GM12875 (cell line): Measurements from ENCODE around the gene YDJC.

ENCODE experiments used
- H3K4me3 ChIP-seq: one replicate; pipeline ENCODE4 v1.5.1; 2011; ENCODE audit warnings: low read depth, low read length, control low read depth
- TF ChIP-seq, protein P1 (sequence below): IDR thresholded peaks from 2 replicates; pipeline ENCODE4 v1.5.1; 2011; ENCODE audit warnings: low read depth, mild to moderate bottlenecking, control low read depth, inconsistent platforms, low read length, moderate library complexity, borderline replicate concordance; ENCODE audit not compliant: insufficient read depth

The YDJC gene

DNA sequence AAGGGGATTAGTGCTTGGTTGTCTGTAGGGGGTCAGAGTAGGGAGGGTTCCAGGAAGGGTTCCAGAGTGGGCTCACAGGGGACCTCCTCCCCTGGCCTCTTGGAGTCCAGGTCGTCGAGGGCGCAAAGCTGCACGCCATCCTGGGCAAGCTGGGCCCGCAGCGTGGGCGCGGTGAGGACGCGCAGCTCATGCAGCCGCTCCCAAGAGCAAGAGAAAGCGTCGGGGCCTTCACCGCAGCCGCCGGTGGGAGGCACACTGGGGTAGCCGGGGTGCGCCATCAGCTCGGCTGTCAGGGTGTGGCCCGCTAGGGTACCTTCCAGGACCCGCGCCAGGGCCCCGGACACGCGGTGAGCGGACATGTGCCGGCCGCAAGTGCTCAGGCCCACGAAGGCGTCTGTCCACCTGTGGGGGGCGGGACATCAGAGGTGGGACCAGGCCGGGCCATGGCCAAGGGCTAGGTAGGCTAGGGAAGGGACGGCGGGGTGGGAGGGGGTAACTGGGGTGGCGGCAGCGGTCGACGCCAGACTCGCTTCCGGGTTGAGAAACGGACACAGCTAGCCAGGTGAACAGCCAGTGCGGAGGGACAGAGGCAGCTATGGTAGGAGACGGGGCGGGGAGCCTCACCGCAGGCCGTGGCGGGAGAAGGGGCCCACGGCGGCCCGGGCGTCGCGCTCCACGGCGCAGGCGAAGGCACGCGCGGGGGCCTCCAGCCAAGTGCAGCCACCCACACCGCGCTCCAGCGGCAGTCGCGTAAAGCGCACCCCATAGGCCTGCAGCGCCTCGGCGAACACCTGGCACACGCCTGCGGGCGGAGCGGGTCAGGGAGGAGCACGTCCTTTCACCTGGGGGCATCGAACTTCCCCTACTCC is 1.2 kb downstream of the YDJC start:
- TF ChIP-seq, protein P1, sequence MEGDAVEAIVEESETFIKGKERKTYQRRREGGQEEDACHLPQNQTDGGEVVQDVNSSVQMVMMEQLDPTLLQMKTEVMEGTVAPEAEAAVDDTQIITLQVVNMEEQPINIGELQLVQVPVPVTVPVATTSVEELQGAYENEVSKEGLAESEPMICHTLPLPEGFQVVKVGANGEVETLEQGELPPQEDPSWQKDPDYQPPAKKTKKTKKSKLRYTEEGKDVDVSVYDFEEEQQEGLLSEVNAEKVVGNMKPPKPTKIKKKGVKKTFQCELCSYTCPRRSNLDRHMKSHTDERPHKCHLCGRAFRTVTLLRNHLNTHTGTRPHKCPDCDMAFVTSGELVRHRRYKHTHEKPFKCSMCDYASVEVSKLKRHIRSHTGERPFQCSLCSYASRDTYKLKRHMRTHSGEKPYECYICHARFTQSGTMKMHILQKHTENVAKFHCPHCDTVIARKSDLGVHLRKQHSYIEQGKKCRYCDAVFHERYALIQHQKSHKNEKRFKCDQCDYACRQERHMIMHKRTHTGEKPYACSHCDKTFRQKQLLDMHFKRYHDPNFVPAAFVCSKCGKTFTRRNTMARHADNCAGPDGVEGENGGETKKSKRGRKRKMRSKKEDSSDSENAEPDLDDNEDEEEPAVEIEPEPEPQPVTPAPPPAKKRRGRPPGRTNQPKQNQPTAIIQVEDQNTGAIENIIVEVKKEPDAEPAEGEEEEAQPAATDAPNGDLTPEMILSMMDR: no peak
- H3K4me3 ChIP-seq: peak overlapping the region; percentile 96

DNA sequence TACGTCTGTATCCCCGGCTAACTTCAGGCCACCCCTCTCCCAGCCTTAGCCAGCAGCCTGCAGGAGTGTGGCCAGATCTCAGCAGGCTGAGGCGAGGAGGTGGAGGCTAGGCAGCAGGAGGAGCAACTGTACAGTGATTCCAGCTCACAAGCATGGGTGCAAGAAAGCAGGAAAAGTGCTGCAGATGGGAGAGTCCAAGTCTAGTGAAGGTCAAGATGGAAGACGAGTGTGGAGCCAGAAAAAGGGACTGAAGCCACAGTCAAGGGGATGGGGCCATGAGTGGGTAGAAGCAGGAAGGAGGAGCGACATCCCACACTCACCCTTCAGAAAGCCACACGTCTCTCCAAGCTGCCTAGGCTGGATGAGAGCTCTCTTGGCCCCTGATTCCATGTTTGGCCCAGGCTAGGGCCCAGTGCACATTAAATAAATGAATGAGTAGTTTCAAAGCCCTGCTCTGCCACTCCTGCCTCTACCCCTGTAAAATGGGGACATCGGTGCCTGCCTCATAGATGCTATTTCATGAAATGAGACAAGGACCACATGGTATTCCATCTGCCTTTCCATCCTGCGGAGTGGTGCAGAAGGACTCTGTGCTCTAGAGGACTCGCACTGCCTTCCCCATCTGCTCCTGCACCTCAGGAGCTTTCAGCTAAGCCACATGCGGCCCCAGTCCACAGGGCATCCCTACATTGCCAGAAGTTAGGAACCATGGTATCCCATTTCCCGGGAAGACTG is 2.9 kb downstream of the YDJC start:
- no peak overlapping the region for H3K4me3 ChIP-seq

DNA sequence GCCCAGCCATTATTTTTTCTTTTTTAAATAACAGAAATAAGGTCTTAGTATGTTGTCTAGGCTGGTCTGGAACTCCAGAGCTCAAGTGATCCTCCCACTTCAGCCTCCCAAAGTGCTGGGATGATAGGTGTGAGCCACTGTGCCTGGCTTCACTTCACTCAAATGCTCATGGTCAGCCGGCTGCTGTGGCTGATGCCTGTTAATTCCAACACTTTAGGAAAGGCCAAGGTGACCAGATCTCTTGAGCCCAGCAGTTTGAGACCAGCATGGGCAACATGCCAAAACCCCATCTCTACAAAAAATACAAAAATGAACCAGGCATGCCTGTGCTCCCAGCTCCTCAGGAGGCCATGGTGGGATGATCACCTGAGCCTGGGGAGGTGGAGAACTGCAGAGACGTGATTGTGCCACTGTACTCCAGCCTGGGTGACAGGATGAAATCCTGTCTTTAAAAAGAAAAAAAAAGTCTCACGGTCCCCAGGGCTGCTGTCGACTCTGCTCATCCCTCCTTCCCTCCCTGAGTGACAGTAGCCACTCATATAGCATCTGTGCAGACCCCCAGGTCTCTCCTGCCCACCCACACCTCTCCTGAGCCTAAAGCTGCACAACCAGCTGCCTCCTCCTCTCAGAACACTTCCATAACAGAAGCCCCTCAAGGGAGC is 3.6 kb downstream of the YDJC start:
- no peak overlapping the region for H3K4me3 ChIP-seq
- TF ChIP-seq, protein P1: no peak

More for the DNA sequence above, 2.9 kb downstream of the YDJC start:
- TF ChIP-seq, protein P1: no peak

DNA sequence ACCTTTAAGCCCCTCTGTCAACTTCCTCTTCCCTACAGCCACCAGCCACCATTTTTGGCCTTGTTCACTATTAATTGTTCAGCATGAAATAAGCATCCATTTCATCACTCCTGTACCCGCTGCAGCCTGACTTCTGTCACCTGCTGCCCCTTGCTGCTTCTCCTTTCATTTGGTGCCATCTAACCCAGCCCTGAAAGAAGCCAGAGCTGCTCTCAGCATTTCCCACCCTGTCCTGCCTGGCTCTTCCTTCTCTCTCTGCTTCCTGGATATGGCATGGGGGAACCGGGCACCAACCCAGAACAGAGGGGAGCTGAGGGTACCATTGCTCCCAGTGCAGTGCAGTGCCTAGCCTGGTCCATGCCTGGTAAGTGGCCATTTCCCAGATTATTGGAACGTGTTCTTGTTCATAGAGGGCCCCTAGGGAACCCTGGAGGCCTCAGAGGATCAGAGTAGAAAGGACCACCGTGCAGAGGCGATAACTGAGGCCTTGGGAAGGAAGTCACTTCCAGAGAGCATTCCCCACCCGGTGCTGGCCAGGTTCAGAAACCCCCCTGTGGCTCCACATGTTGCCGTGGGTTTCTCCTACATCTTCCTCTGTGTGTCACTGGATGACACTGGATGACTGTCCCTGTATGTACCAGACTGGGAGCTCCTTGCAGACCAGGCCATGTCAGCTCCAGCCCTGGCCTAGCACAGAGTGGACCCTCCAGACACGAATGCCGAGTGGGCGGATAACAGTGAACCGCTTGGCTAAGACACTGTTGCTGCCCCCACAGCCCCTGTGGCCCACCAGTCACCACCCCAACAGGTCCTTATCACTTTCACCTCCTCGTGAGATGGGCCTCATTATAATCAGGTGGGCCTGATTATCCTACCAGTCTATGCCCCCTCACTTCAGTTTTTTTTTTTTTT is 4.7 kb downstream of the YDJC start:
- TF ChIP-seq, protein P1: no peak

DNA sequence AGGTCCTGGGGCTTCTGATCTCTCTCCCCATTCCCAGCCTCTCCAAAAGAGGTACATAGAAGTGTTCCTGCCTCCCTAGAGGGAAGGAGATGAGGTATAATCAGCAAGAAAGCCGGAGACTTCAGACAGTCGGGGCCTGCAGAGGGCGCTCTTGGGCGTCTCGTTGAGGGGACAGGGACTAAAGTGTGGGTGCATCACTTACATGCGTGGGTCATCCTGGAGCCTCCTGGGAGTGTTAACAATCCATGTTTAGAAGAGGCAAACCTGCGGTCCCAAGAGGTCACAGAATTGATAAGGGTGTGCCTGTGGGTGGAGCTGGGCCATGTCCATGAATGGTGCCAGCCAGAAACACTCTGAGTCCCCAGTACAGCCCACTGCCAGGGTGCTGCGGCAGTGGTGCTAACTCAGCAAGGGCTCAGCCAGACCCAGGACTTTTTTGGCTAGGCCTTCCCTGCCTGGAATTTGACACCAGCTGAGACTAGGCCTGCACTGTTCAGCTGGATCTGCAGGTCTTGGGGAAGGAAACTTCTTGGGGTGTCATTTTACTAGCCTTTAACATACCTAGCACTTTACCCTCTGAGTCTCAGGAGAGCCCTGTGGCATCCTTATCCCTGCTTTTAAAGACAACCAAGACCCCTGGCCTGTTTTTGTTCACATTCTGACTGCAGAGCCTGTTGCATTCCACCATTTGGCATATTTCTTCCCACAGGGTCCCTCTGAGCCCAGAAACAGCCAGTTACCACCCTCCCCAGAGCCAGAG is 5.5 kb downstream of the YDJC start:
- H3K4me3 ChIP-seq: no peak overlapping the region
- TF ChIP-seq, protein P1: peak; percentile 52

More for the DNA sequence above, 4.7 kb downstream of the YDJC start:
- H3K4me3 ChIP-seq: no peak overlapping the region

DNA sequence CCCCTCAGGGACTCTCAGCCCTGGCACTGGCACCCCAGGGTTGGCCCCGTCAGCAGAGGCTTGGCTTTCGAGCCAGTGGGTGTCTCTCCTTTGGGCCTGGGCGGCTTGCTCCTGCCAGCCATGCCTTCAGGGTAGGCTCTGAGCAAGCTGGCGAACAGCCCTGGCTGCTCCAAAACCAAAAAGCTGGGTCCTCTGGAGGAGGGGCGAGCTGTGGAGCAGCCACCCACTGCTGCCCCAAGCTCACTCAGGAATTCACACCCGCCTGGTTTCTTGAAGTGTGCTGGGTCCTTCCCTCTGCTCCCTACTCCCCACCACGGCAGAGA is 6.2 kb downstream of the YDJC start:
- H3K4me3 ChIP-seq: no peak overlapping the region
- TF ChIP-seq, protein P1: no peak
